GM11168 (cell line): ENCODE measurements around the gene ATXN7L1.

Experiments used
- in situ Hi-C: fragments of 300-500 bp; cut with MboI; formaldehyde crosslinking; loops from one replicate; pipeline ENCODE4 v1.12.0; 2022; ENCODE audit warnings: low sequenced_read_pairs; ENCODE audit not compliant: unreplicated experiment

Gene ATXN7L1

DNA sequence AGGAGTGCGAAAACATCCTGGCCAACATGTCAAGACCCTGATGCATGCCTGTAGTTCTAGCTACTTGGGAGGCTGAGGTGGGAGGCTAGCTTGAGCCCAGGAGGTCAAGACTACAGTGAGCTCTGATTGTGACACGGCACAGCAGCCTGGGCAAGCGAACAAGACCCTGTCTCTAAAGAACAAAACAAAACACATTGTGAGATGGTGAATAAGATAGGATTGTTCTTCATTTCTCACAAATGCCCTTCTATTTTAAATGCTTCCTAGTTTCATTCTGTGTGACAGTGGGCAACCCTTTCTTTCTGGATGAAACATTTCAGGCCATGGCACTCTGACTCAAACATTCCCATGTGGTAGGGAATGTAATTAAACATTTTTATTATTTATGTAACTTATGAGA, 308.6 kb downstream of the ATXN7L1 start:
- in situ Hi-C loops, result no loop called here

DNA sequence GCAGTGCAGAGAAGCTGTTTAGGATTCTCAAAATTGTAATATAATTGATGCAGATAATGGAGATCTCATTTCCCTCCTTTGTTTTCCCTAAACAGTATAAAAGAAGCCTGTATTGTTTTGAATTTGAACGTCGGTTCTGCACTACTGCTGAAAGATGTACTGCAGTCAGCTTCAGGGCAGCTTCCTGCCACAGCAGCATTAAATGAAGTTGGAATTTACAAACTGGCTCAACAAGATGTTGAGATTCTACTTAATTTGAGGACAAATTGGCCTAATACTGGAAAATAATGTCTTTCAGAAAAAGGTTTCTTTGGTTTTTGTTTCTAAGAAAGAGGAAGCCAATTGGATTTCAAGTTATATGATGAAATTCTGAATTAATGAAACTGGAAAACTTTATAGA, 309.4 kb downstream of the ATXN7L1 start:
- in situ Hi-C loops, result no loop called here

DNA sequence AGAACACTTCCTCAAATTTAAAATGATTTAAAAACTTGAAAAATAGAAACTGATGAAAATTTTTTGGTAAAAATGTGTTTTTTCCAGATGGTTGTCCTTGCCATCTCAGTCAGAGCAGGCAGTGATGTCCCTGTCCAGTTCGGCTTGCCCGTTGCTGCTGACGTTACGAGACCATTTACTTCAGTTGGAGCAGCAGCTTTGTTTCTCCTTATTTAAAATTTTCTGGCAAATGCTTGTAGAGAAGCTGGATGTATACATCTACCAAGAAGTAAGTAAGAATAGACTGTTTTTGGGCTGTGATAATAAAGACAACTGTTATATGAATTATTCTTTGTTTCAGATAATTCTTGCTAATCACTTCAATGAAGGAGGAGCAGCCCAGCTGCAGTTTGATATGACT, 311.2 kb downstream of the ATXN7L1 start:
- in situ Hi-C loops, result no loop called here

DNA sequence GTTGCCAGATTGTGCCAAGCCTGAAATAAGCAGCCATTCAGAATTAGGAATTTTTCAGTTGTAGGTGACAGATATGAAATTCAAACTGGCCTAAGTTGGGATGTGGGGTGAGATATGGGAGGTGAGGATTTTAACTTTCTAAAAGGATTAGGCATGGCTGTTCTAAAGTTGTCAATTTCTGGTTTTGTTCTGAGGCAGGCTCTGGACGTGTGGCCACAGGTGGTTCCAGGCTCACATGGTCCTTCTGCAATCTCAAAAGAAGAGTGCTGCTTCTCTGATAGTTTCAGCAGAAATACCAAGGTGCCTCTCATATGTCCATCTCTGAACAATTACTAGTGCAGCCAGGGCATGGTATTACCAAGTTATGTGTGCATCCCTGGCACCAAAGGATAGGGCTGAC, 316.5 kb downstream of the ATXN7L1 start:
- in situ Hi-C loops, result no loop called here
